ENCODE results near the gene MARK3.

GRCh38 chr14:103340480-103341212 is 44.6 kb upstream of the MARK3 start:
- TF ChIP-seq SP1 (IDR thresholded peaks at IDR 0.05), result no peak
- no peak for TF ChIP-seq HDGF (IDR thresholded peaks at IDR 0.05; ENCODE audit: borderline replicate concordance)
- TF ChIP-seq ELF4 (IDR thresholded peaks at IDR 0.05), result no peak
- TF ChIP-seq BHLHE40 (IDR thresholded peaks at IDR 0.05; ENCODE audit: borderline replicate concordance), result no peak
- no peak for TF ChIP-seq LEF1 (IDR thresholded peaks at IDR 0.05; ENCODE audit: borderline replicate concordance)
- no peak for TF ChIP-seq FOXM1 (IDR thresholded peaks at IDR 0.05; ENCODE audit: borderline replicate concordance)
- TF ChIP-seq PKNOX1 (IDR thresholded peaks at IDR 0.05), result no peak
- no peak for TF ChIP-seq SUZ12 (IDR thresholded peaks at IDR 0.05)

Data from HEK293T (cell line).